Neural cell (in vitro differentiated cells): ENCODE data around the gene WDR7.

Experiments
- EP300 ChIP-seq: fragments of 450-650 bp; conservative IDR thresholded peaks from 2 replicates; pipeline ENCODE4 v1.6.1; 2014; ENCODE audit warnings: antibody characterized with exemption, mild to moderate bottlenecking, moderate library complexity; ENCODE audit not compliant: poor library complexity, severe bottlenecking
- EZH2 ChIP-seq: fragments of 200-600, 300-800 bp; shearing (Covaris generic), sonication (generic); IDR thresholded peaks from 2 replicates; pipeline ENCODE4 v1.6.1; 2014; ENCODE audit warnings: antibody characterized with exemption, low read length, borderline replicate concordance, mild to moderate bottlenecking; ENCODE audit not compliant: insufficient read depth, poor library complexity, severe bottlenecking
- POLR2AphosphoS5 ChIP-seq: IDR thresholded peaks from 2 replicates; pipeline ENCODE4 v1.6.1; 2012
- RAD21 ChIP-seq: fragments of 450-650 bp; conservative IDR thresholded peaks from 2 replicates; pipeline ENCODE4 v1.6.1; 2014; ENCODE audit warnings: antibody characterized with exemption, mild to moderate bottlenecking, moderate library complexity
- TAF1 ChIP-seq: IDR thresholded peaks from 2 replicates; pipeline ENCODE4 v1.6.1; 2012; ENCODE audit warnings: low read depth
- TF ChIP-seq, protein P1 (sequence below): fragments of 450-650 bp; IDR thresholded peaks from 2 replicates; pipeline ENCODE4 v1.5.1; 2014; ENCODE audit warnings: antibody characterized with exemption, mild to moderate bottlenecking, moderate library complexity; ENCODE audit not compliant: poor library complexity, severe bottlenecking
- TF ChIP-seq, protein P2 (sequence below): IDR thresholded peaks from 2 replicates; pipeline ENCODE4 v1.6.1; 2012; ENCODE audit warnings: borderline replicate concordance

DNA sequence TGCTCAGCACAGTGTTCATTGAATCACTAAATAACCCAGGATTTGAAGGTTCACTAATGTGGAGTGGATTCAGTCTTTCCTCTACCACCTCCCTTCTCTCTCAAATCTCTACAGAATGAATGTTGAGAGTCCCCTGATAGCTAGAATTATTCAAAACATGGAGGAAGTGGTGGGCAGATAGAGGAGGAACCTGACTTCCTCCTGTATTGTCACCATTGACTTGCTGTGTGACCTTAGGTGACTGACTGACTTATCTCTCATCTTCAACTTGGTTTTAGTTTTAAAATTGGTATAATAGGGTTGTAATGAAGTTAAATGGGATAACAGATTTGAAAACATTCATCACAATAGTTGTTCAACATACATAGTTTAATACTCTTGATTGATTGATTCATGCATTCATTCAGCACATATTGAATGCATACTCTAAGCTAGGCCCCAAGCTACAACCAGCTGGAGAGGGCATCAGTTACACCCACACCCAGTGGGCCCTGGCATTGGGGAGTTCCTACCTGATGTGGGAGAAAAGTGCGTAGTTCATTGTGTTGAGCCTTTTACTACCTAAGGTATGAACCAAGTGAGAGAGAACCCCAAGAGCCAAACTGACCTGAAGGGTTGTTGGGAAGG, 96.0 kb downstream of the WDR7 start:
- TF ChIP-seq, protein P1, sequence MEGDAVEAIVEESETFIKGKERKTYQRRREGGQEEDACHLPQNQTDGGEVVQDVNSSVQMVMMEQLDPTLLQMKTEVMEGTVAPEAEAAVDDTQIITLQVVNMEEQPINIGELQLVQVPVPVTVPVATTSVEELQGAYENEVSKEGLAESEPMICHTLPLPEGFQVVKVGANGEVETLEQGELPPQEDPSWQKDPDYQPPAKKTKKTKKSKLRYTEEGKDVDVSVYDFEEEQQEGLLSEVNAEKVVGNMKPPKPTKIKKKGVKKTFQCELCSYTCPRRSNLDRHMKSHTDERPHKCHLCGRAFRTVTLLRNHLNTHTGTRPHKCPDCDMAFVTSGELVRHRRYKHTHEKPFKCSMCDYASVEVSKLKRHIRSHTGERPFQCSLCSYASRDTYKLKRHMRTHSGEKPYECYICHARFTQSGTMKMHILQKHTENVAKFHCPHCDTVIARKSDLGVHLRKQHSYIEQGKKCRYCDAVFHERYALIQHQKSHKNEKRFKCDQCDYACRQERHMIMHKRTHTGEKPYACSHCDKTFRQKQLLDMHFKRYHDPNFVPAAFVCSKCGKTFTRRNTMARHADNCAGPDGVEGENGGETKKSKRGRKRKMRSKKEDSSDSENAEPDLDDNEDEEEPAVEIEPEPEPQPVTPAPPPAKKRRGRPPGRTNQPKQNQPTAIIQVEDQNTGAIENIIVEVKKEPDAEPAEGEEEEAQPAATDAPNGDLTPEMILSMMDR, result no peak
- no peak for TF ChIP-seq RAD21
- no peak for TF ChIP-seq POLR2AphosphoS5
- no peak for TF ChIP-seq EP300
- TF ChIP-seq TAF1, result no peak
- TF ChIP-seq EZH2, result no peak
- TF ChIP-seq, protein P2, sequence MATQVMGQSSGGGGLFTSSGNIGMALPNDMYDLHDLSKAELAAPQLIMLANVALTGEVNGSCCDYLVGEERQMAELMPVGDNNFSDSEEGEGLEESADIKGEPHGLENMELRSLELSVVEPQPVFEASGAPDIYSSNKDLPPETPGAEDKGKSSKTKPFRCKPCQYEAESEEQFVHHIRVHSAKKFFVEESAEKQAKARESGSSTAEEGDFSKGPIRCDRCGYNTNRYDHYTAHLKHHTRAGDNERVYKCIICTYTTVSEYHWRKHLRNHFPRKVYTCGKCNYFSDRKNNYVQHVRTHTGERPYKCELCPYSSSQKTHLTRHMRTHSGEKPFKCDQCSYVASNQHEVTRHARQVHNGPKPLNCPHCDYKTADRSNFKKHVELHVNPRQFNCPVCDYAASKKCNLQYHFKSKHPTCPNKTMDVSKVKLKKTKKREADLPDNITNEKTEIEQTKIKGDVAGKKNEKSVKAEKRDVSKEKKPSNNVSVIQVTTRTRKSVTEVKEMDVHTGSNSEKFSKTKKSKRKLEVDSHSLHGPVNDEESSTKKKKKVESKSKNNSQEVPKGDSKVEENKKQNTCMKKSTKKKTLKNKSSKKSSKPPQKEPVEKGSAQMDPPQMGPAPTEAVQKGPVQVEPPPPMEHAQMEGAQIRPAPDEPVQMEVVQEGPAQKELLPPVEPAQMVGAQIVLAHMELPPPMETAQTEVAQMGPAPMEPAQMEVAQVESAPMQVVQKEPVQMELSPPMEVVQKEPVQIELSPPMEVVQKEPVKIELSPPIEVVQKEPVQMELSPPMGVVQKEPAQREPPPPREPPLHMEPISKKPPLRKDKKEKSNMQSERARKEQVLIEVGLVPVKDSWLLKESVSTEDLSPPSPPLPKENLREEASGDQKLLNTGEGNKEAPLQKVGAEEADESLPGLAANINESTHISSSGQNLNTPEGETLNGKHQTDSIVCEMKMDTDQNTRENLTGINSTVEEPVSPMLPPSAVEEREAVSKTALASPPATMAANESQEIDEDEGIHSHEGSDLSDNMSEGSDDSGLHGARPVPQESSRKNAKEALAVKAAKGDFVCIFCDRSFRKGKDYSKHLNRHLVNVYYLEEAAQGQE, result no peak
